Amniotic stem cell (primary cell): ENCODE data around the gene LRRC74B.
"Not testable (repeated sequence)": the region's sequence is repeated elsewhere in the genome, so short reads cannot be mapped to it uniquely, and the experiment has no call there.

Experiments used
- DNase-seq: peaks from one replicate; lab custom pipeline; 2025; lab: John Stamatoyannopoulos, UW

Gene LRRC74B

GRCh38 chr22:21032037-21032867 lies 13.5 kb upstream of the LRRC74B start, which contains the start of gene SLC7A4:
SLC7A4 (minus strand) TSS chr22:21032561; CDS start chr22:21031812, 749 bp downstream.
- no peak for DNase-seq

DNA sequence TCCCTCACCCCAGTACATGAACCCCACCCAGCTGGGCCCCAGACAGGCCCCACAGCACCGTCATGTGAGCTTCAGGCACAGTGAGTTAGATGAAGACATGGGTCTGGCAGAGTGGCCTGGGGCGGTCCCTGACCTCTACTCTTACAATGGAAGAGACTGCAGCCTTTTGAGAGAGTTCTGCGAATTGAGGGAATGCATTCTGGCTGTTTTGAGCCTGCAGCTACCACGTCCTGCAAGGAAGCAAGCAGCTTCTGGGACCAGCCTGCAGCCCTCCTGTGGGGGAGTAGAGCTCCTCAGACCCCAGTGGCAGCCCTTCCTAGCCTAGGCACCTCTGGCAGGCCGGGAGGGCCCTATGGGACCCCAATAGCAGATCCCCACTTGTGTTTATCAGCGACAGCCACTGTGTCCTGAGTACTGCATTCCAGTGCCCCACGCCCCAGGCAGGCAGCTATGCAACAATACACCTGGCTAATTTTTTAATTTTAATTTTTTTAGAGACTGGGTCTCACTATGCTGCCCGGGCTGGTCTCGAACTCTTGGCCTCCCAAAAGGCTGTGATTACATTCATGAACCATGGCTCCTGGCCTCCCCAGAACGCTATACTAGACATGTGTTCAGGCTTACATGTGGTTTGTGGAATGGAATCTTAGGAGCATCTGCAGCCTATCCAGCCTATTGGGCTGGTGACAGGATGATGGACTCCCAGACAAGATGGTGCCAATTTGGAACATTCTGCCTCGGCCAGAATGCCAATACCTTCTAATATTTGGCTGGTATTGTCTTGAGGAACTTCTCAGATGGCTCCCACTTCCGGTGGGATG lies 12.7 kb upstream of the LRRC74B start:
- DNase-seq, result no peak

DNA sequence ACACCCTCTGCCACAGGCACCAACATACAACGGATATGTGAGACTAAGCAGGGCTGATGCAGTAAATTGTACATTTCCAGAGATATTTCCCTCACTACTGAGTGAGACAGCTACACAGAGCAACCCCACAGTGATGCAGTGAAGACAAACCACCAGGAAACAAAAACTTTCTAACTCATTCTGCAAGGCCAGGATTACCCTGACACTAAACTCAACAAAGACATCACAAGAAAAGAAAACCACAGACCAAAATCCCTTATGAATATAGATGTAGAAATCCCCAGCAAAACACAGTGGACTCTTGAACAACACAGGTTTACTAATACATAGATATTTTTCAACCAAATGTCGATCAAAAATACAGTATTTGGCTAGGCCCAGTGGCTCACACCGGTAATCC lies 11.9 kb upstream of the LRRC74B start:
- DNase-seq, result no peak

- no peak for DNase-seq
These were observed 10.8 kb upstream of the LRRC74B start for GRCh38 chr22:21034989-21035388.

DNA sequence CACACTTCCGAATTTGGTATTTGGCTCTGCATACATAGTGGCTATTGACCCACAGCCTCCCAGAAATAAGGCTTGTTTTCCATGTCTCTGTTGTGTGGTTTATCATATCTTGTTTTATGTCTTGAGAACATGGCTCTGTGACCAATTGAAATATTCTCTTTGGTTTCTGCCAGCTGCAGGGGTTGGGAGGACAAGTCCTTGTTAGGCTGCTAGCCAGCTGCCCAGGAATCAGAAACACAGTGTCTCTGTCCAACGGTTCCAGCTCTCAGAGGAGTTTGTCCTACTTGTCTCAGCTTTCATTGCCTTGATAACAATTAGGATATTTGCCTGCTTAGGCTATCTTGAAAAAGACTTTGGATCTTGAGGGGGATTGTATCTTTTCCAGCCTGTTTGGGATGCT lies 7.3 kb upstream of the LRRC74B start:
- DNase-seq, result no peak

- DNase-seq, result not testable (repeated sequence)
These were observed 6.6 kb upstream of the LRRC74B start for GRCh38 chr22:21039158-21039557.

DNA sequence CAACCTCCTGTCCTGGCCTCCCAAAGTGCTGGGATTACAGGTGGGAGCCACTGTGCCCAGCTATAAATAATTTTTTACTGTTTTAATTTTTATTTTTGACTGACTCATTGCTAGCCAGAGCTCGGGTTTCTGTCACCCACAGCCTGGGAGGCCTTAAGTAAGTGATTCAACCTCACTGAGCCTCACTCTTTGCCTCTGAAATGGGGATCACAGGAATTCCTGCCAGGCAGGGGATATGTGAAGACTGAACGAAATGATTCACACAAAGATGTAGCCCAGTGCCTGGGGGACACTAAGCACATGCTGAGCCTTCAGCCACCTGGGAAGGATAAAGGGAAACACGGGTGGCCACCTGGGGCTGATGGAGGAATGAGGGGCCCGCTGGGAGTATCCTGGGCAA lies 3.8 kb upstream of the LRRC74B start:
- peak; percentile 11 for DNase-seq

- DNase-seq, result no peak
These were observed 2.5 kb upstream of the LRRC74B start for GRCh38 chr22:21042978-21043859.

DNA sequence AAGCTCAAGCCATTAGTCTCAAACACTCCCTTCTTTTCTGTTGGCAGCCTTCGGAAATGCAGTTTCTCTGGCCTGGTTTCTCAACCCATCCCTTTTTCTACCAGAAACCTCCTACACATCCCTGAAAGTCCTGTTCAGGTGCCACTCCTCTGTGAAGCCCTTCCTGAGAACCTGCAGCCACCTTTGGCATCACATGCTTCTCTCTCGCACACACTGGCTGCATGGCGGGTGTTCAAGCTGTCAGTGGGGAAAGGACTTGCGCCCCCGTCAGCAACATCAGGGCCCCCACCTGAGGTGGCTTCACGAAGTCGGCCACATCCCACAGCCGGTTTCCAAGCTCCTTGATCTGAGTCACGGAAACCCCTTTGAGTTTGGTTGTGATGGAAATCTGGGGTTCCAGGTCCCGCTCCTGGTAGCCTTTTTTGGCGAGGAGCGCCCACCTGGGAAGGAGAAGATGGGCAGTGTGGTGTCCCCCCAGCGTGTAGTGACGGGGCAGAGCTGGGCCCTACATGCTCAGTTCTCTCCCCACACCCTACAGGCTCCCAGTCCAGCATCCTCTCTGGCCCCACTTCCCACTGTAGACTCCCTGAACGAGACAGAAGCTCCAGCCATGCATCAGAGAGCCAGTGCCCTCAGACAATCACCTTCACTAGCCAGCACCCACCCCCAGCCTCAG lies 1.7 kb upstream of the LRRC74B start:
- no peak for DNase-seq

DNA sequence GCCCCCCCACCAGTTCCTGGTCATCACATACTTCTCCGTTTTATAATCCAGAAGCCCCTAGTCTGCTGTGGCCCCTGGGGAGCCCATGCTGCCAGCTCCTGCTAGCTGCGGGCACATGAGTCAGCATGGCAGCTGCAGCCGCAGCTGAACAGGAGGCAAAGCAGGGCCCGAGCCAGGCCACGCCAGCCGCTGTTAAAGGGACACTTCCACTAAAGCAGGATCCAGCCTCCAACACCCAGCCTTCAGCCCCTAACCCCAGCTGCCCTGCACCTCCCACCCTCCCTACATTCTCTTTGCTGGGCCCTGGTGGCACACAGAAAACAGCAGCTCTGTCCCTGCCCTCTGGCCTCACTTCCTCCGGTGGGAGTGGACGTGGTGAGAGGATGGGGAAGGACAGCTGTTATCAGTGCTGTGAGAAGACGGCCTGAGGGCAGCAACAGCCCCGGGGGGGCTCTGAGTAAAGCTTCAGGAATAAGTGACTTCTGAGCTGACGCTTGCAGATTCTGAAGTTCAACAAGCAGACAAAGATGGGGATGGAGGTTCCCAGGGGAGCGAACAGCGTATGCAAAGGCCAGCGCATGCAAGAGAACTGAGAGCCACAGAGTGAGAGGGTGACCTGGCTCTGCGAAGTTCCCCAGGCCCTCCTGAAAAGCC lies 688 bp upstream of the LRRC74B start:
- peak; percentile 15 for DNase-seq

- no peak for DNase-seq
These were observed 1.4 kb downstream of the LRRC74B start for GRCh38 chr22:21047035-21047661.

- DNase-seq, result no peak
These were observed 2.0 kb downstream of the LRRC74B start for GRCh38 chr22:21047730-21048129.

DNA sequence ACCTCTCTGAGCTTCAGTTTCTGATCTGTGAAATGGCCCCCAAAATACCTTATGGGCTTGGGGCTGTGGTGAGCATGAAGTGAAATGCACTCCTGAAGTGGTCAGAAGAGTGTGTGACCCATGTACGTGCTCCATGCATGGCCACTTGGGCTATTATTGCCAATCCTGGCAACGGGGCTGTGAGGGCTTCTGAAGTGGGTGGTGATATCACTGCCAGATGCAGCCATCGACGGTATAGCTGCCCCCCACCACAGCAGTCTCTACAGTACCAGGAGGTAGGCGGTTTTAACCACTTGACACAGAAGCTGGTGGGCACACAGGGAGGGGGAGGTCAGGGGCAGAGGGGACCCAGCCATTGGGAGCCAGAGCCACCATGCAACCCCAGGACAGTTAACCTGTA lies 2.7 kb downstream of the LRRC74B start:
- DNase-seq, result not testable (repeated sequence)

DNA sequence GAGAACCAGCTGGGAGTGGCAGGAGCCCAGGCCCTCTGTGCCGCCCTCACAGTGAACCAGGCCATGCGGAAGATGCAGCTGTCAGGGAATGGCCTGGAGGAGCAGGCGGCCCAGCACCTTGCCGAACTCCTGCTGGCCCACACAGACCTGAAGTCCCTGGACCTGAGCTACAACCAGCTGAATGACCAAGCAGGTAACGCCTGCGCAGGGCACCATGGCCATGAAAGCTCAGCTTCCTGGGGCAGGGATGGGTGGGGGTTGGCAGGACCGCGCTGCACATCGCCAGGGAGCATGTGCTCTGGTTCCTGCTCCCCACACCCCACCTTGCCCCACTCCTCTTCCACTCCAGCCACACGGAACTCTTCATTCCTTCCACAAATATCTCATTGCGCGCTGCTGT lies 3.2 kb downstream of the LRRC74B start:
- DNase-seq, result not testable (repeated sequence)

DNA sequence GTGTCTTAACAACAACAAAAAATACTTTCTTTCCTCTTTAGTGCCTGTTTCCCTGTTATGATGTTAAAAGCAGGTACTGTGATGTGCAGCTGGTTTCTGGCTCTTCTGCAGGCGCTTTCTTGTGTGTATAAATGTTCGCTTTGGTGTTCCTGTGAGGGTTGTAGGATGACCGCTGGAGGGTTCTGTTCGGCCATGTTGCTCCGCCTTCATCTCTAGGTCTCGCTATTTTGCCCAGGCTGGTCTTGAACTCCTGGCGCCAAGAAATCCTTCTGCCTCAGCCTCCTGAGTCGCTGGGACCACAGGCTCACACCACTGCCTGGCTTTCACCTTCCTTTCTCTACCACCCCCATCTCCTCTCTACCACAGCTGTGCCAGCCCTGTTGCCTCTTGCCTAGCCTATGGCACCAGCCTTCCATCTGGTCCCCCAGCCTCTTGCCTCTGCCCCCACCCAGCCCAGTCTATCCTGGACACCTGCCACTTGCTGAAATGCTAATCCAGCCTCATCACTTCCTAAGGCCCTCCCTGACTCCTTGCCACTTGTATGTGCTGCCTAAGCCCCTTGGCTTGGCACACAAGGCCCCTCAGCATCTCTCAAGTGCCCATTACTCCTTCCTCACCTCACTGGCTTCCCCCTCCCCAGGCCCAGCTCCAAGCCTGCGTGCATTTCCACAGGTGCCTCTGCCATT lies 5.5 kb downstream of the LRRC74B start:
- no peak for DNase-seq

DNA sequence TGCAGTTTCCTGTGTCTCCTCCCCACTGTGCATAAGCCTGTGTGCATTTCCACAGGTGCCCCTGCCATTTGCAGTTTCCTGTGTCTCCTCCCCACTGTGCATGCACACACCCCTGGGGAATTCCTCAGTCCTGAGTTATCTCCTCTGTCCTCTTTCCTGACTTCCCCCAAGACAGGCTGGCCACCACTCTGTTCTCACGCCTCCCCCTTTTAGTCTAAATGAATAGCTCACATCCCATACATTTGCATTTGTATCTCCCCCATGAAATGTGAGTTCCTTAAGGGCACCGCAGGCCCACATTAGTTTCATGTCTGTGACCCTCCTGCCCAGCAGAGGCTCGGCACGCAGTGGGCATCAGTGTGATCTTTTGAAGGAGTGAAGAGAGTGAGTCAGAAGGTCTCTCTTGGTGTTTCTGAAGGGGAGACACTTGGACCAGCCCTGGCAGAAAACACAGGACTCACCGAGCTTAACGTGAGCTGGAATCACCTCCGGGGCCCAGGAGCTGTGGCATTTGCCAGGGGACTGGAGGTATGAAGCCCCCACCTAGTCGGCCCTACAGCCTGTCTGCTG lies 6.2 kb downstream of the LRRC74B start:
- DNase-seq, result no peak

DNA sequence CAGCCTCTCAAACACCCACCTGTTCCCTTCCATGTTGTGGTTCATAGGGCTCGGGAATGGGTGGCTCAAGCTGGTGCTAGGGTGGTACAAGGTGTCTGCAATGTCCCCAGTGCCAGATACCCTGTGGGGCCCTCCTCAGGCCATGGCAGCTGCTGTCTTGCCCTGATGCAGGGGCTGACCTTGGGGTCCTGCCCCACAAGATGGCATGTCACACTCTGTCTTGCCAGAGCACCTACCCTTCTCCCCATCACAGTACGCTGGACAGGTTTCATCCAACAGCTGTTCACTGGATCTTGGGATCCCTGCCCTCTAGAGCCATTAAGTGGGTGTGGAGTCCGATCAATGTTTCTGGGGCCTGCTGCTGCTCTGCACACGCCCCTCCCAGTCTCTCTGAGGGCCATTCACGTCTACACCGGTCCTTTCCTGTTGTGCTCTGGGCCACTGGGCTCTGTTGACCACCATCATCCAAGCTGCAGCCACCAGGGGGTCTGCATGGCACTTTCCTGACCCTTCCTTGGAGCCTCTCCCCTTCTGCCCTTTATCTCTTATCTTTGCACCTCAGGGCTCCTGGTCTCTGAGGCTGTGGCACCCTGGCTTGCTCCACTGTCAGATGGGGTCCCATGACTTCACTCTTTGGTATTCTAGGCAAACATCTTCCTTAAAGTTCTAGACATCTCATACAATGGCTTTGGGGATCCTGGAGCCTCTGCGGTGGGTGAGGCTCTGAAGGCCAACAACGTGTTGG lies 7.1 kb downstream of the LRRC74B start:
- no peak for DNase-seq

GRCh38 chr22:21054046-21054713 lies 8.4 kb downstream of the LRRC74B start:
- DNase-seq, result no peak
